OCI-LY7 (cell line): Measurements from ENCODE around the gene DRAM1. TPM values are rescaled to one million over a fixed set of nuclear protein-coding genes. Genes with fewer than 3 reads are reported as not detected.

ENCODE experiments used
- BruUV-seq: library from RNA; stranded (reverse); fragments of 400-500 nt; replicated peaks from 2 replicates; lab custom pipeline; 2021; lab: Mats Ljungman, UMichigan
- CTCF ChIA-PET: fragments of 300-600 bp; sonication (Branson Sonifier 250); formaldehyde crosslinking; loops from one replicate; lab custom pipeline; 2022; ENCODE audit warnings: antibody characterized with exemption; ENCODE audit not compliant: unreplicated experiment; lab: Charles Lee
- POLR2A ChIA-PET: fragments of 300-600 bp; sonication (Branson Sonifier 250); formaldehyde crosslinking; loops from one replicate; lab custom pipeline; 2022; ENCODE audit warnings: antibody characterized with exemption; lab: Charles Lee
- DNase-seq: peaks from one replicate; pipeline ENCODE4 v3.0.0-alpha.2; 2015; ENCODE audit warnings: low spot score
- H2AFZ ChIP-seq: fragments of 200-600 bp; sonication (generic), shearing (Covaris generic); 2 replicates; pipeline ENCODE4 v1.6.1; 2014; ENCODE audit warnings: mild to moderate bottlenecking, antibody characterized with exemption, low read length, moderate library complexity
- H3K27ac ChIP-seq: fragments of 200-600 bp; sonication (generic); 2 replicates; pipeline ENCODE4 v1.5.1; 2014; ENCODE audit warnings: mixed run types, low read depth, mild to moderate bottlenecking, moderate library complexity, low read length, inconsistent platforms; ENCODE audit not compliant: poor library complexity, severe bottlenecking
- H3K36me3 ChIP-seq: fragments of 200-600 bp; sonication (generic); 2 replicates; pipeline ENCODE4 v1.6.1; 2014; ENCODE audit warnings: mild to moderate bottlenecking, antibody characterized with exemption, low read length, moderate library complexity, mixed read lengths; ENCODE audit not compliant: insufficient read depth
- H3K4me1 ChIP-seq: fragments of 200-600 bp; sonication (generic); 2 replicates; pipeline ENCODE4 v1.5.1; 2014; ENCODE audit warnings: mild to moderate bottlenecking, low read length; ENCODE audit not compliant: insufficient read depth, poor library complexity, severe bottlenecking
- H3K4me2 ChIP-seq: fragments of 200-600 bp; sonication (generic); 2 replicates; pipeline ENCODE4 v1.6.1; 2014; ENCODE audit warnings: mild to moderate bottlenecking, low read length
- H3K4me3 ChIP-seq: fragments of 200-600 bp; sonication (generic); 2 replicates; pipeline ENCODE4 v1.5.1; 2014; ENCODE audit warnings: mild to moderate bottlenecking, low read depth, low read length; ENCODE audit not compliant: poor library complexity, severe bottlenecking
- H3K79me2 ChIP-seq: fragments of 200-600 bp; sonication (generic); 2 replicates; pipeline ENCODE4 v1.6.1; 2016; ENCODE audit warnings: low read depth, mild to moderate bottlenecking, low read length, moderate library complexity, mixed read lengths; ENCODE audit not compliant: insufficient read depth
- H3K9me2 ChIP-seq: fragments of 200-600 bp; sonication (generic); 2 replicates; pipeline ENCODE4 v1.6.1; 2016; ENCODE audit warnings: mild to moderate bottlenecking, low read length, mixed read lengths; ENCODE audit not compliant: insufficient read depth
- H3K9me3 ChIP-seq: fragments of 200-600 bp; sonication (generic); 2 replicates; pipeline ENCODE4 v1.6.1; 2014; ENCODE audit warnings: mild to moderate bottlenecking, mixed run types, low read length, mixed read lengths
- H4K20me1 ChIP-seq: fragments of 200-600 bp; sonication (generic); 2 replicates; pipeline ENCODE4 v1.6.1; 2014; ENCODE audit warnings: mild to moderate bottlenecking, antibody characterized with exemption, low read length, moderate library complexity, mixed read lengths; ENCODE audit not compliant: insufficient read depth
- CTCF ChIP-seq: fragments of 200-600 bp; sonication (generic); conservative IDR thresholded peaks from 2 replicates; pipeline ENCODE4 v1.5.1; 2014; ENCODE audit warnings: mild to moderate bottlenecking, antibody characterized with exemption, low read length, moderate library complexity, mixed read lengths
- EZH2phosphoT487 ChIP-seq: fragments of 200-600 bp; sonication (generic); IDR thresholded peaks from 2 replicates; pipeline ENCODE4 v1.6.1; 2018; ENCODE audit warnings: low read depth, borderline replicate concordance, mild to moderate bottlenecking, mixed run types, antibody characterized with exemption, low read length, moderate library complexity, mixed read lengths
- intact Hi-C: fragments of 100-400 bp; cut with micrococcal nuclease; formaldehyde crosslinking; loops from one replicate; pipeline ENCODE4 v1.10.0; 2022; ENCODE audit not compliant: unreplicated experiment
- total RNA-seq, 2 experiments: library from RNA; depleted of rRNA in 1 of 2; stranded (reverse); fragments of >200 nt in 1 of 2; shearing (Covaris generic) in 1 of 2; gene quantifications; 2 replicates each; pipeline ENCODE4 v1.2.3, GENCODE V29; 2014 to 2022

DRAM1 gene
- total RNA-seq, 2 experiments from 2014 or later = not detected

GRCh38 chr12:101924618-101925017 is 47.2 kb downstream of the DRAM1 start:
- BruUV-seq = no TSS peak
- H4K20me1 ChIP-seq = no peaks in the 10 kb centered on the region
- H3K4me2 ChIP-seq = no peak overlapping the region
- no peak overlapping the region for H2AFZ ChIP-seq
- H3K36me3 ChIP-seq = no peaks in the 10 kb centered on the region
- H3K4me1 ChIP-seq = peaks cover 10% of the 10 kb centered on the region
- intact Hi-C loops = no loop called here
- no peak for TF ChIP-seq EZH2phosphoT487
- TF ChIP-seq CTCF = no peak
- CTCF ChIA-PET = no interaction called here
- no peak overlapping the region for H3K4me3 ChIP-seq
- H3K79me2 ChIP-seq = no peaks in the 10 kb centered on the region
- no peak overlapping the region for H3K27ac ChIP-seq
- POLR2A ChIA-PET = no interaction called here
- no peaks in the 10 kb centered on the region for H3K9me2 ChIP-seq
- DNase-seq = no peak
- H3K9me3 ChIP-seq = peaks cover 6% of the 10 kb centered on the region; the same call in 1 of the 2 replicates

GRCh38 chr12:101925361-101925760 is 48.0 kb downstream of the DRAM1 start:
- no peaks in the 10 kb centered on the region for H3K79me2 ChIP-seq
- BruUV-seq = no TSS peak
- intact Hi-C loops = no loop called here
- H3K9me2 ChIP-seq = no peaks in the 10 kb centered on the region
- H3K4me1 ChIP-seq = peaks cover 11% of the 10 kb centered on the region
- no peak for DNase-seq
- peaks cover 8% of the 10 kb centered on the region; the same call in 1 of the 2 replicates for H3K9me3 ChIP-seq
- H3K27ac ChIP-seq = no peak overlapping the region
- POLR2A ChIA-PET = no interaction called here
- no peak overlapping the region for H3K4me2 ChIP-seq
- TF ChIP-seq EZH2phosphoT487 = no peak
- TF ChIP-seq CTCF = no peak
- H2AFZ ChIP-seq = no peak overlapping the region
- no peaks in the 10 kb centered on the region for H4K20me1 ChIP-seq
- H3K36me3 ChIP-seq = no peaks in the 10 kb centered on the region
- H3K4me3 ChIP-seq = no peak overlapping the region
- CTCF ChIA-PET = no interaction called here

GRCh38 chr12:101925935-101926334 is 48.6 kb downstream of the DRAM1 start:
- TF ChIP-seq CTCF = no peak
- TF ChIP-seq EZH2phosphoT487 = no peak

More at GRCh38 chr12:101925935-101926334, 48.6 kb downstream of the DRAM1 start:
- H3K27ac ChIP-seq = no peak overlapping the region
- POLR2A ChIA-PET = no interaction called here
- no peaks in the 10 kb centered on the region for H4K20me1 ChIP-seq
- no peak overlapping the region for H2AFZ ChIP-seq
- H3K4me1 ChIP-seq = peaks cover 17% of the 10 kb centered on the region
- no TSS peak for BruUV-seq
- no peaks in the 10 kb centered on the region for H3K9me2 ChIP-seq
- DNase-seq = no peak
- no peaks in the 10 kb centered on the region for H3K79me2 ChIP-seq
- H3K4me2 ChIP-seq = no peak overlapping the region
- intact Hi-C loops = no loop called here
- peaks cover 8% of the 10 kb centered on the region; the same call in 1 of the 2 replicates for H3K9me3 ChIP-seq
- CTCF ChIA-PET = no interaction called here
- H3K36me3 ChIP-seq = no peaks in the 10 kb centered on the region
- no peak overlapping the region for H3K4me3 ChIP-seq
